Loucy (cell line): ENCODE measurements around the gene HOXA2.

ENCODE experiments used
- CTCF ChIP-seq: fragments of 200-600 bp; sonication (generic); conservative IDR thresholded peaks from 2 replicates; pipeline ENCODE4 v1.5.1; 2014; ENCODE audit warnings: mild to moderate bottlenecking, antibody characterized with exemption, low read length
- EZH2phosphoT487 ChIP-seq: fragments of 200-600 bp; IDR thresholded peaks from 2 replicates; pipeline ENCODE4 v1.6.1; 2018; ENCODE audit warnings: antibody characterized with exemption, mild to moderate bottlenecking, moderate library complexity, borderline replicate concordance

DNA sequence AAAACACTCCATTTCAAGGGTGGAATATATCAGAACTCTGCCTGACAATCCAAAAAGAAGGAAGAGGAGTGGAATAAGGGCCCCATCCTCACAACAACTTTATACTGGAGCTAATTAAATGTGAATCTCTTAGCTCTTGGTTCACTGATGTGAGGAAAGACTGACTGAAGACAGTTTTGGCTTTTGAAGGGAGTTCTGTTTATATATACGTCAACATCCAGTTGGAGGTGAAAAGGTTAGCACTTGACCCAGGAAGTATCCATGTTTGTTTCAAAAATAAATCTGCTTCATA is 9.7 kb downstream of the HOXA2 start:
- TF ChIP-seq CTCF, result no peak
- TF ChIP-seq EZH2phosphoT487, result no peak
